Glomerular visceral epithelial cell (primary cell): ENCODE results near the gene WNK1.
"Not testable (repeated sequence)": the region's sequence is repeated elsewhere in the genome, so short reads cannot be mapped to it uniquely, and the experiment has no call there.

Source experiments
- DNase-seq: peaks from one replicate; pipeline ENCODE4 v3.0.0-alpha.2; 2016; ENCODE audit errors: extremely low spot score

Gene WNK1

GRCh38 chr12:779745-780734 is 27.7 kb downstream of the WNK1 start:
- DNase-seq, result peak; percentile 50

GRCh38 chr12:780750-781379 is 28.5 kb downstream of the WNK1 start:
- no peak for DNase-seq

GRCh38 chr12:785706-786105 is 33.3 kb downstream of the WNK1 start:
- no peak for DNase-seq

GRCh38 chr12:788288-788687 is 35.9 kb downstream of the WNK1 start:
- no peak for DNase-seq

GRCh38 chr12:788762-789161 is 36.4 kb downstream of the WNK1 start:
- DNase-seq, result not testable (repeated sequence)

- no peak for DNase-seq
Measured at GRCh38 chr12:789852-790563, 37.6 kb downstream of the WNK1 start.

GRCh38 chr12:790608-791007 is 38.2 kb downstream of the WNK1 start:
- no peak for DNase-seq

- DNase-seq, result no peak
Measured at GRCh38 chr12:793037-793436, 40.7 kb downstream of the WNK1 start.

- no peak for DNase-seq
Measured at GRCh38 chr12:793711-794110, 41.3 kb downstream of the WNK1 start.

- no peak for DNase-seq
Measured at GRCh38 chr12:795305-795704, 42.9 kb downstream of the WNK1 start.

- no peak for DNase-seq
Measured at GRCh38 chr12:800401-800800, 48.0 kb downstream of the WNK1 start.

- no peak for DNase-seq
Measured at GRCh38 chr12:802242-803120, 50.1 kb downstream of the WNK1 start.

GRCh38 chr12:805022-805632 is 52.7 kb downstream of the WNK1 start:
- no peak for DNase-seq

- DNase-seq, result no peak
Measured at GRCh38 chr12:806200-806791, 53.9 kb downstream of the WNK1 start.

- DNase-seq, result no peak
Measured at GRCh38 chr12:807041-807735, 54.8 kb downstream of the WNK1 start.

GRCh38 chr12:810116-810515 is 57.7 kb downstream of the WNK1 start:
- DNase-seq, result no peak

- DNase-seq, result no peak
Measured at GRCh38 chr12:810671-811415, 58.5 kb downstream of the WNK1 start.

- DNase-seq, result no peak
Measured at GRCh38 chr12:812950-813349, 60.6 kb downstream of the WNK1 start.

GRCh38 chr12:817456-817855 is 65.1 kb downstream of the WNK1 start:
- DNase-seq, result not testable (repeated sequence)
